Lung (tissue), 16 donors: ENCODE data around the gene DNAJC10. TPM values are rescaled to one million over a fixed set of nuclear protein-coding genes. Genes with fewer than 3 reads are reported as not detected.

Experiments
- ATAC-seq: fragments of 200-7000 bp; cut with Tn5 transposase; one replicate; pipeline ENCODE4 v1.9.1; 2020; ENCODE audit warnings: moderate number of reproducible peaks; ENCODE audit not compliant: insufficient read depth, low FRiP score
- DNase-seq, 3 donors: peaks; one replicate each; pipeline ENCODE4 v3.0.0-alpha.2; 2013 to 2017
- H3K27ac ChIP-seq, 2 donors: one replicate each; pipeline ENCODE4 v1.5.1; 2013; ENCODE audit warnings: mild to moderate bottlenecking in 2 of 2, moderate library complexity in 2 of 2, control low read depth in 1 of 2, inconsistent platforms in 1 of 2, low read depth in 1 of 2, low read length in 1 of 2
- H3K27me3 ChIP-seq, 3 donors: one replicate each; pipeline ENCODE4 v1.5.1; 2013; ENCODE audit warnings: low read length in 2 of 3; ENCODE audit not compliant: control insufficient read depth in 3 of 3, insufficient read depth in 3 of 3
- H3K36me3 ChIP-seq, 4 donors: one replicate each; pipeline ENCODE4 v1.5.1; 2013; ENCODE audit warnings: low read length in 4 of 4, mild to moderate bottlenecking in 1 of 4, moderate library complexity in 1 of 4; ENCODE audit not compliant: control insufficient read depth in 4 of 4, insufficient read depth in 4 of 4
- H3K4me1 ChIP-seq, 5 donors: one replicate each; pipeline ENCODE4 v1.5.1; 2013; ENCODE audit warnings: low read length in 5 of 5, mild to moderate bottlenecking in 2 of 5, moderate library complexity in 1 of 5; ENCODE audit not compliant: control insufficient read depth in 5 of 5, insufficient read depth in 5 of 5
- H3K4me3 ChIP-seq: one replicate; pipeline ENCODE4 v1.5.1; 2013; ENCODE audit warnings: mild to moderate bottlenecking, control low read depth, moderate library complexity
- H3K9ac ChIP-seq, 2 donors: one replicate each; pipeline ENCODE4 v1.5.1; 2013; ENCODE audit warnings: low read length in 2 of 2, control low read depth in 1 of 2; ENCODE audit not compliant: insufficient read depth in 1 of 2
- H3K9me3 ChIP-seq, 4 donors: one replicate each; pipeline ENCODE4 v1.5.1; 2013; ENCODE audit warnings: low read length in 3 of 4, mild to moderate bottlenecking in 1 of 4, moderate library complexity in 1 of 4; ENCODE audit not compliant: control insufficient read depth in 4 of 4, insufficient read depth in 3 of 4
- WGBS, 2 donors: extraction: QIAGEN DNeasy Blood & Tissue Kit; methylation state at CpG; one replicate each; pipeline ENCODE4 v1.1.7; 2013; 5-methylcytosine and 5-hydroxymethylcytosine counted together
- long read RNA-seq, 5 donors: transcript quantifications; one replicate each; lab custom pipeline, GENCODE V29; 2026
- polyA plus RNA-seq, 2 donors: library from polyadenylated mRNA; stranded (reverse); fragments of 200-250 nt; gene quantifications; one replicate each; pipeline ENCODE4 v1.2.1, GENCODE V29; 2013
- total RNA-seq, 2 donors: library from RNA; depleted of rRNA in 1 of 2; stranded (reverse); fragments of >200 nt in 1 of 2; gene quantifications; one replicate each; pipeline ENCODE4 v1.2.1, GENCODE V29; 2014 to 2021
- TF ChIP-seq, protein P1 (sequence below): IDR thresholded peaks from 2 replicates; pipeline ENCODE4 v1.5.1; 2012; ENCODE audit warnings: mild to moderate bottlenecking; ENCODE audit errors: control extremely low read depth, extremely low read depth
- donor health status: control.
- donor health status: control.
- donor health status: Bipolar disorder and iron deficiency.
- donor health status: healthy.
- donor health status: DM: yes; HTN: yes; CAD: no.

DNAJC10 gene, protein sequence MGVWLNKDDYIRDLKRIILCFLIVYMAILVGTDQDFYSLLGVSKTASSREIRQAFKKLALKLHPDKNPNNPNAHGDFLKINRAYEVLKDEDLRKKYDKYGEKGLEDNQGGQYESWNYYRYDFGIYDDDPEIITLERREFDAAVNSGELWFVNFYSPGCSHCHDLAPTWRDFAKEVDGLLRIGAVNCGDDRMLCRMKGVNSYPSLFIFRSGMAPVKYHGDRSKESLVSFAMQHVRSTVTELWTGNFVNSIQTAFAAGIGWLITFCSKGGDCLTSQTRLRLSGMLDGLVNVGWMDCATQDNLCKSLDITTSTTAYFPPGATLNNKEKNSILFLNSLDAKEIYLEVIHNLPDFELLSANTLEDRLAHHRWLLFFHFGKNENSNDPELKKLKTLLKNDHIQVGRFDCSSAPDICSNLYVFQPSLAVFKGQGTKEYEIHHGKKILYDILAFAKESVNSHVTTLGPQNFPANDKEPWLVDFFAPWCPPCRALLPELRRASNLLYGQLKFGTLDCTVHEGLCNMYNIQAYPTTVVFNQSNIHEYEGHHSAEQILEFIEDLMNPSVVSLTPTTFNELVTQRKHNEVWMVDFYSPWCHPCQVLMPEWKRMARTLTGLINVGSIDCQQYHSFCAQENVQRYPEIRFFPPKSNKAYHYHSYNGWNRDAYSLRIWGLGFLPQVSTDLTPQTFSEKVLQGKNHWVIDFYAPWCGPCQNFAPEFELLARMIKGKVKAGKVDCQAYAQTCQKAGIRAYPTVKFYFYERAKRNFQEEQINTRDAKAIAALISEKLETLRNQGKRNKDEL
- total RNA-seq (100 to 1,000 TPM in 1 of 2 donors, 10 to 100 TPM in 1; 80.0 to 131 TPM), polyA plus RNA-seq (10 to 100 TPM; 24.6 to 37.6 TPM)
- long read RNA-seq, donor 1, full-length matches to known transcripts: 20 of 27 reads
- long read RNA-seq, donor 1, partial matches to known transcripts: 7 of 27 reads
- long read RNA-seq, donor 1, other reads (novel, unspliced or antisense): 0 of 27 reads
- long read RNA-seq, donor 2: 0 reads
- long read RNA-seq, donor 3, full-length matches to known transcripts: 4 of 4 reads
- long read RNA-seq, donor 3, partial matches to known transcripts: 0 of 4 reads
- long read RNA-seq, donor 3, other reads (novel, unspliced or antisense): 0 of 4 reads
- long read RNA-seq, donor 4, full-length matches to known transcripts: 1 of 1 reads
- long read RNA-seq, donor 4, partial matches to known transcripts: 0 of 1 reads
- long read RNA-seq, donor 4, other reads (novel, unspliced or antisense): 0 of 1 reads
- long read RNA-seq, donor 5, full-length matches to known transcripts: 6 of 36 reads
- long read RNA-seq, donor 5, partial matches to known transcripts: 30 of 36 reads
- long read RNA-seq, donor 5, other reads (novel, unspliced or antisense): 0 of 36 reads

DNA sequence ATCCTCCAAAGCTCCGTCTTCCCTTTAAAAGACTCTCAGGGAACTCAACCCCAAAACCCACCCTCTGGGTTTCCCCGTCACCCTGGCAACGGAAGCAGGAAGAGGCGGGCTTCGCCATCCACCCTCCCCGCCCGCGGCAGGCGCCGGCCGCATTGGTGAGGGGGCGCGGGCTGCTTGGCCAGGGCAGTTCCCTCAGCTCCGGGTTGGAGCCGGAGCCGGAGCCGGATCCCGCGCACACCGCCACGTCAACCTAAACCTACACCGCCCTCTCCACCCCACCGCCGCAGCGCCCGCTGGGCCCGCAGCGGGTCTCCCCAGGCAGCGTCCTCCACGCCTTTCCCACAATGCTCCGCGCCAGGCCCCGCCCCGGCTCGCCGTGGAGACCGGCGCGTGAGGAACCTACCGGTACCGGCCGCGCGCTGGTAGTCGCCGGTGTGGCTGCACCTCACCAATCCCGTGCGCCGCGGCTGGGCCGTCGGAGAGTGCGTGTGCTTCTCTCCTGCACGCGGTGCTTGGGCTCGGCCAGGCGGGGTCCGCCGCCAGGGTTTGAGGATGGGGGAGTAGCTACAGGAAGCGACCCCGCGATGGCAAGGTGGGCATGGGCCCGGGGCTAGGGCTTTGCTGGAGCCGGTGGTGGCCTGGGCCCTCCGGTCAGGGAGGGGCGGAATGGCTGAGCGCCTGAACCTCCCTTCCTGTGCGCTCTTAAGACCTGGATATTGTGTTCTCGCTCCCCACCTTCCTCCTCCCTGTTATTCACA, at the start of gene DNAJC10:
Gene DNAJC10 (plus strand): TSS at position 366 of the 758 bp plus-strand sequence. CDS start 1,830 bp downstream, outside the sequence.
- no peaks in the 10 kb centered on the region for H3K9me3 ChIP-seq
- DNase-seq (peak; percentile 92 to 95 (median 93)), ATAC-seq (peak; percentile 95)
- H3K36me3 ChIP-seq: peaks cover 0 to 8% (median 0%) of the 10 kb centered on the region in 4 donors
- H3K4me3 ChIP-seq: peak within 1 kb of the TSS; percentile 96
- no peaks in the 10 kb centered on the region for H3K27me3 ChIP-seq
- 1% methylated on average over 51 to 69 of the region's 69 CpGs for WGBS, 2 donors
- peaks cover 0 to 20% (median 0%) of the 10 kb centered on the region in 5 donors for H3K4me1 ChIP-seq
- peak within 1 kb of the TSS; percentile 70 to 95 for H3K9ac ChIP-seq
- TF ChIP-seq, protein P1, sequence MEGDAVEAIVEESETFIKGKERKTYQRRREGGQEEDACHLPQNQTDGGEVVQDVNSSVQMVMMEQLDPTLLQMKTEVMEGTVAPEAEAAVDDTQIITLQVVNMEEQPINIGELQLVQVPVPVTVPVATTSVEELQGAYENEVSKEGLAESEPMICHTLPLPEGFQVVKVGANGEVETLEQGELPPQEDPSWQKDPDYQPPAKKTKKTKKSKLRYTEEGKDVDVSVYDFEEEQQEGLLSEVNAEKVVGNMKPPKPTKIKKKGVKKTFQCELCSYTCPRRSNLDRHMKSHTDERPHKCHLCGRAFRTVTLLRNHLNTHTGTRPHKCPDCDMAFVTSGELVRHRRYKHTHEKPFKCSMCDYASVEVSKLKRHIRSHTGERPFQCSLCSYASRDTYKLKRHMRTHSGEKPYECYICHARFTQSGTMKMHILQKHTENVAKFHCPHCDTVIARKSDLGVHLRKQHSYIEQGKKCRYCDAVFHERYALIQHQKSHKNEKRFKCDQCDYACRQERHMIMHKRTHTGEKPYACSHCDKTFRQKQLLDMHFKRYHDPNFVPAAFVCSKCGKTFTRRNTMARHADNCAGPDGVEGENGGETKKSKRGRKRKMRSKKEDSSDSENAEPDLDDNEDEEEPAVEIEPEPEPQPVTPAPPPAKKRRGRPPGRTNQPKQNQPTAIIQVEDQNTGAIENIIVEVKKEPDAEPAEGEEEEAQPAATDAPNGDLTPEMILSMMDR: no peak
- H3K27ac ChIP-seq: peak within 1 kb of the TSS; percentile 75 to 95

DNA sequence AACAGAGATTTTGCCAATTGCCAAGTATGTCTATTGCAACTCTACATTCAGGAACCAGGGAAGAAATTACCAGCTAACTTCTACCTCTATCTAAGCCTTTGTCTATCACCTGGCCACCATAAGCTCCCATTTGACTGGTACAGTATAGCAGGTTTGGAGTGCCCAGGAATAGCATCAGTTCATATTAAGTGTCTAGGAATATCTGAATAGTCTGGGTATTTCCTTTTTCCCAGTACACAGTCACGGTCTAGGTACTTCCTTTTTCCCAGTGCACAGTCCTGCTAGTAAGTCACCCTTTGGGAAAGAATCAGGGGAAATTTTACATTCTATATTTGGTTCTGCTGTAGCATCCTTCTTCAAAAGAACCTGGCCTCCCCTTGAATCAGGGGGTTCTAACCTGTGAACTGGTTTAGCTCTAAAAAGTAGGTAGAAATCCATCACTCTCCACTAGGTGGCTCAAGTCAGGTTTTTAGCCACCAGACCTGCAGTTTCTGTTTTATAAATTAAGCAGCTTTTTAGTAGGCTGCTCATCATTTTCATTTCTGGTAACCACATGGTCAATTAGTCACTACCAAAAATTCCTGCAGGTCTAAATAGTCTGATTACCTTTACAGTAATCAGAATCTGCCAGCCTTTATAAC, 49.3 kb upstream of the DNAJC10 start:
- Histone ChIP-seq H3K4me1 (no peaks in the 10 kb centered on the region), H3K4me3 (no peak overlapping the region), H3K9me3 (no peaks in the 10 kb centered on the region), H3K36me3 (no peaks in the 10 kb centered on the region), H3K27ac (no peak overlapping the region), H3K27me3 (no peaks in the 10 kb centered on the region), H3K9ac (no peak overlapping the region)
- DNase-seq (peak in 2 of 3 donors; percentile 7 to 9), ATAC-seq (no peak)
- 45 to 51% methylated on average over 1 of the region's 1 CpG for WGBS, 2 donors
- TF ChIP-seq, protein P1: no peak

DNA sequence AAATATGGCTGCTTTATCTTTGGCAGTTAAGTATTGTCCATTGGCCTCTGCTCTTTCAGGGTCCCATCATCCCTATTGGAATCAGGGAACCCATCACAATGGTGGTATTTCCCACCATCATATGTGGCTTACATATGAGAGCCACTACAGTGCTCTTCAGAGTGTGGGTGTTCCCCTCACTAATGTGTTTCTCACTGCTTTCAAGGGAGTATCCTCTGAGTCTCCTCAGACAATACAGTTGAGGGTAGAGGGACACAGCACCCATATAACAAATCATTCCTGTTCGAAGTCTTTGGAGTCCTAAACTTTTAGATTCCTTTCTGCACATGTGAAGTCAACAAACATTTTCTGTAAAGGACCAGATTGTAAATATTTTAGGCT, 48.8 kb upstream of the DNAJC10 start:
- H3K27ac ChIP-seq: no peak overlapping the region
- H3K4me1 ChIP-seq: no peaks in the 10 kb centered on the region
- H3K36me3 ChIP-seq: no peaks in the 10 kb centered on the region
- no peak for ATAC-seq
- WGBS, 2 donors: 79 to 91% methylated on average over 1 of the region's 1 CpG
- TF ChIP-seq, protein P1: no peak
- H3K9ac ChIP-seq: no peak overlapping the region
- DNase-seq: no peak
- H3K4me3 ChIP-seq: no peak overlapping the region
- no peaks in the 10 kb centered on the region for H3K27me3 ChIP-seq
- no peaks in the 10 kb centered on the region for H3K9me3 ChIP-seq
